K562 (cell line): ENCODE results near the gene CBX8. TPM values are rescaled to one million over a fixed set of nuclear protein-coding genes. Genes with fewer than 3 reads are reported as not detected.

Experiments
- BMI1 ChIP-seq: fragments of 150-350 bp; IDR thresholded peaks from 2 replicates; pipeline ENCODE4 v1.6.1; 2014; ENCODE audit warnings: low read length
- BRD4 ChIP-seq: fragments of 200-600 bp; sonication (generic); IDR thresholded peaks from 2 replicates; pipeline ENCODE4 v1.6.1; 2017; ENCODE audit warnings: inconsistent platforms
- CHD1 ChIP-seq: fragments of 200-600 bp; sonication (generic); IDR thresholded peaks from one replicate; pipeline ENCODE4 v1.6.1; 2012; ENCODE audit warnings: mild to moderate bottlenecking, moderate library complexity, low read length, inconsistent platforms
- E2F3 ChIP-seq: fragments of 250-450 bp; sonication (Bioruptor Pico); IDR thresholded peaks from 2 replicates; pipeline ENCODE4 v1.4.0; 2020; ENCODE audit warnings: mild to moderate bottlenecking
- EP300 ChIP-seq: IDR thresholded peaks from 2 replicates; pipeline ENCODE4 v1.6.1; 2012; ENCODE audit warnings: low read length, improper control_type of control experiment
- MXI1 ChIP-seq: IDR thresholded peaks from 2 replicates; pipeline ENCODE4 v1.6.1; 2011; ENCODE audit warnings: low read depth, mild to moderate bottlenecking, improper control_type of control experiment, low read length
- SIRT6 ChIP-seq: IDR thresholded peaks from one replicate; pipeline ENCODE4 v1.6.1; 2012; ENCODE audit warnings: low read depth, mild to moderate bottlenecking, control low read depth, inconsistent platforms, low read length, moderate library complexity
- SMAD1 ChIP-seq: fragments of 150-350 bp; IDR thresholded peaks from 2 replicates; pipeline ENCODE4 v1.6.1; 2014; ENCODE audit warnings: low read length, low read depth; ENCODE audit not compliant: partially characterized antibody
- SUPT5H ChIP-seq: fragments of 450-650 bp; IDR thresholded peaks from 2 replicates; pipeline ENCODE4 v1.6.1; 2016
- ZNF133 ChIP-seq: fragments of 250-450 bp; sonication (Bioruptor Pico); IDR thresholded peaks from 2 replicates; pipeline ENCODE4 v1.4.0; 2020; ENCODE audit warnings: mild to moderate bottlenecking
- polyA plus RNA-seq, 8 experiments: library from polyadenylated mRNA; depleted of rRNA in 4 of 8; stranded (reverse) in 5 of 8; unstranded in 3 of 8; fragments of >200 nt; fragmentation: Nextera tagmentation in 2 of 8; fragmentation: Illumina TruSeq in 1 of 8; extraction: Ambion mirVana in 2 of 8; extraction: Trizol in 1 of 8; gene quantifications; 2 replicates each; pipeline versions ENCODE4 v1.2.1 to v1.2.3, GENCODE V29; 2011 to 2014; ENCODE audit warnings: inconsistent platforms in 1 of 8, missing spikeins in 1 of 8
- total RNA-seq, 7 experiments: library from RNA; depleted of rRNA in 6 of 7; stranded (reverse); fragments of >200 nt in 6 of 7; fragmentation: Illumina TruSeq in 2 of 7; extraction: Trizol in 2 of 7; gene quantifications; 2 replicates each; pipeline versions ENCODE4 v1.2.1 to v1.2.3, GENCODE V29; 2011 to 2021; ENCODE audit warnings: low replicate concordance in 1 of 7
- TF ChIP-seq, protein P1 (sequence below): conservative IDR thresholded peaks from 2 replicates; pipeline ENCODE4 v1.6.1; 2011; ENCODE audit warnings: low read depth, mild to moderate bottlenecking, low read length; ENCODE audit not compliant: control insufficient read depth
- TF ChIP-seq, protein P2 (sequence below): IDR thresholded peaks from 2 replicates; pipeline ENCODE4 v1.6.1; 2011; ENCODE audit warnings: borderline replicate concordance, low read depth, mild to moderate bottlenecking, moderate library complexity, low read length; ENCODE audit not compliant: insufficient read depth, poor library complexity, severe bottlenecking
- TF ChIP-seq, protein P3 (sequence below): sonication (generic); IDR thresholded peaks from 2 replicates; pipeline ENCODE4 v1.6.1; 2016
- TF ChIP-seq, protein P4 (sequence below): fragments of 250-450 bp; sonication (Bioruptor Pico); IDR thresholded peaks from 2 replicates; pipeline ENCODE4 v1.9.0; 2021; ENCODE audit warnings: mild to moderate bottlenecking

Gene CBX8
- total and polyA plus RNA-seq, 9 of the 15 experiments (the other 6 are each of a cell fraction or from before 2014, with no cell fraction given): 0.08 to 11.9 (median 2.6) TPM

DNA sequence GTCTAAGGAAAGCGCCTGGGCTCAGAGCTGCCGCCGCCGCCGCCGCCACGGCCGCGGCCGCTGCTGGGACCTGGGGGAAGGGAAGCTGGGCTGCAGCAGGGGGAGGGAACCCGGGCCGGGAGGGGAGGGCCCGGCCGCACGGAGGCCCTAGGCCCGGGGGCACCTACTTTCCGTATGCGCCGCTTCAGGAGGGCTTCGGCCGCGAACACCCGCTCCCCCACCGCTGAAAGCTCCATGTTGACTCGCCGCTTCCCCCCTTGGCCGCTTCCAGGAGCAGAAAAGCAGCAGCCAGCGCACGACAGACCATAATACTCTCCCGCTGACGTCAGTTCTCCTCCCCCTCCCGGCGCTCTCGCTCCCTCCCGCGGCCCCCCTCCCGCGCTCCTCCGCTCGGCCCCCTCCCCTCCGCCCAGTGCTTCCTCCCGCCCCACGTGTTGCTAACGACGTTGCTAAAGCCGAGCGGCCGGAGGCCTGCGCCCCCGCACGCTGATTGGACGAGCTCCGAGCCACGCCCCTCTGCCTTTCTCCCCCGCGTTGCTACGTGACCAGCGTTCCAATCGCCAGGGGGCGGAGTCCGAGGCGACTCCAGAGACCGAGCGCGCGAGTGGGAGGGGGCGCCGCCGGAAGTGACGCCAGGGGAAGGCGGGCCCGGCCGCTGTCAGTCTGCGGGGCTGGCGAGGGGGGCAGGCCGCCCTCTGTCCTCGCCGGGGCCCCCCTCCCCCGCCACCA, at the start of gene CBX8 (continued):
- TF ChIP-seq, protein P1, sequence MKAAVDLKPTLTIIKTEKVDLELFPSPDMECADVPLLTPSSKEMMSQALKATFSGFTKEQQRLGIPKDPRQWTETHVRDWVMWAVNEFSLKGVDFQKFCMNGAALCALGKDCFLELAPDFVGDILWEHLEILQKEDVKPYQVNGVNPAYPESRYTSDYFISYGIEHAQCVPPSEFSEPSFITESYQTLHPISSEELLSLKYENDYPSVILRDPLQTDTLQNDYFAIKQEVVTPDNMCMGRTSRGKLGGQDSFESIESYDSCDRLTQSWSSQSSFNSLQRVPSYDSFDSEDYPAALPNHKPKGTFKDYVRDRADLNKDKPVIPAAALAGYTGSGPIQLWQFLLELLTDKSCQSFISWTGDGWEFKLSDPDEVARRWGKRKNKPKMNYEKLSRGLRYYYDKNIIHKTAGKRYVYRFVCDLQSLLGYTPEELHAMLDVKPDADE: peak; percentile 32
- TF ChIP-seq ZNF133 (0 out of 2 replicates have a peak, but pooled peaks have one; percentile 47), E2F3 (peak; percentile 47; the same call in 1 of the 2 replicates), BRD4 (0 out of 2 replicates have a peak, but pooled peaks have one; percentile 39), SUPT5H (peak; percentile 76), EP300 (no peak; the same call in 1 of the 2 replicates), BMI1 (peak; percentile 72; the same call in 1 of the 2 replicates), SIRT6 (no peak), MXI1 (peak; percentile 87), SMAD1 (peak; percentile 34), CHD1 (peak; percentile 41)
- TF ChIP-seq, protein P2, sequence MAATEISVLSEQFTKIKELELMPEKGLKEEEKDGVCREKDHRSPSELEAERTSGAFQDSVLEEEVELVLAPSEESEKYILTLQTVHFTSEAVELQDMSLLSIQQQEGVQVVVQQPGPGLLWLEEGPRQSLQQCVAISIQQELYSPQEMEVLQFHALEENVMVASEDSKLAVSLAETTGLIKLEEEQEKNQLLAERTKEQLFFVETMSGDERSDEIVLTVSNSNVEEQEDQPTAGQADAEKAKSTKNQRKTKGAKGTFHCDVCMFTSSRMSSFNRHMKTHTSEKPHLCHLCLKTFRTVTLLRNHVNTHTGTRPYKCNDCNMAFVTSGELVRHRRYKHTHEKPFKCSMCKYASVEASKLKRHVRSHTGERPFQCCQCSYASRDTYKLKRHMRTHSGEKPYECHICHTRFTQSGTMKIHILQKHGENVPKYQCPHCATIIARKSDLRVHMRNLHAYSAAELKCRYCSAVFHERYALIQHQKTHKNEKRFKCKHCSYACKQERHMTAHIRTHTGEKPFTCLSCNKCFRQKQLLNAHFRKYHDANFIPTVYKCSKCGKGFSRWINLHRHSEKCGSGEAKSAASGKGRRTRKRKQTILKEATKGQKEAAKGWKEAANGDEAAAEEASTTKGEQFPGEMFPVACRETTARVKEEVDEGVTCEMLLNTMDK: peak; percentile 85
- TF ChIP-seq, protein P3, sequence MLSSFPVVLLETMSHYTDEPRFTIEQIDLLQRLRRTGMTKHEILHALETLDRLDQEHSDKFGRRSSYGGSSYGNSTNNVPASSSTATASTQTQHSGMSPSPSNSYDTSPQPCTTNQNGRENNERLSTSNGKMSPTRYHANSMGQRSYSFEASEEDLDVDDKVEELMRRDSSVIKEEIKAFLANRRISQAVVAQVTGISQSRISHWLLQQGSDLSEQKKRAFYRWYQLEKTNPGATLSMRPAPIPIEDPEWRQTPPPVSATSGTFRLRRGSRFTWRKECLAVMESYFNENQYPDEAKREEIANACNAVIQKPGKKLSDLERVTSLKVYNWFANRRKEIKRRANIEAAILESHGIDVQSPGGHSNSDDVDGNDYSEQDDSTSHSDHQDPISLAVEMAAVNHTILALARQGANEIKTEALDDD: no peak
- TF ChIP-seq, protein P4, sequence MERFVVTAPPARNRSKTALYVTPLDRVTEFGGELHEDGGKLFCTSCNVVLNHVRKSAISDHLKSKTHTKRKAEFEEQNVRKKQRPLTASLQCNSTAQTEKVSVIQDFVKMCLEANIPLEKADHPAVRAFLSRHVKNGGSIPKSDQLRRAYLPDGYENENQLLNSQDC (CRISPR knock-in tag): peak; percentile 76; the same call in 1 of the 2 replicates
